Raji (cell line): Measurements from ENCODE around the gene ZNF568.

Experiments
- POLR2A ChIP-seq: IDR thresholded peaks from 2 replicates; pipeline ENCODE4 v1.6.1; 2011; ENCODE audit warnings: low read depth, low read length, control low read depth; ENCODE audit not compliant: insufficient read depth

ZNF568 gene

GRCh38 chr19:36973021-36973843, 57.1 kb downstream of the ZNF568 start:
- TF ChIP-seq POLR2A: no peak

GRCh38 chr19:36973844-36974195, 57.7 kb downstream of the ZNF568 start:
- TF ChIP-seq POLR2A: no peak

GRCh38 chr19:36986131-36986530, 70.0 kb downstream of the ZNF568 start:
- TF ChIP-seq POLR2A: no peak

- no peak for TF ChIP-seq POLR2A
Measured at GRCh38 chr19:36986601-36987000, 70.5 kb downstream of the ZNF568 start.

- no peak for TF ChIP-seq POLR2A
Measured at GRCh38 chr19:36987091-36987490, 71.0 kb downstream of the ZNF568 start.

- no peak for TF ChIP-seq POLR2A
Measured at GRCh38 chr19:36997152-36997842, 81.2 kb downstream of the ZNF568 start.

- no peak for TF ChIP-seq POLR2A
Measured at GRCh38 chr19:36997843-36998235, 81.7 kb downstream of the ZNF568 start.

GRCh38 chr19:36999313-36999712, 83.2 kb downstream of the ZNF568 start:
- TF ChIP-seq POLR2A: no peak

- TF ChIP-seq POLR2A: no peak
Measured at GRCh38 chr19:37007587-37008220, 91.6 kb downstream of the ZNF568 start.

- TF ChIP-seq POLR2A: no peak
Measured at GRCh38 chr19:37009871-37010270, 93.7 kb downstream of the ZNF568 start.

GRCh38 chr19:37012093-37012745, 96.1 kb downstream of the ZNF568 start:
- TF ChIP-seq POLR2A: no peak

- no peak for TF ChIP-seq POLR2A
Measured at GRCh38 chr19:37014456-37014855, 98.3 kb downstream of the ZNF568 start.

- TF ChIP-seq POLR2A: no peak
Measured at GRCh38 chr19:37045140-37045539, 129.0 kb downstream of the ZNF568 start.
